Measurements from ENCODE around the gene EFL1.
"Not testable (repeated sequence)": the region's sequence is repeated elsewhere in the genome, so short reads cannot be mapped to it uniquely, and the experiment has no call there.

Gene EFL1

GRCh38 chr15:82262422-82263026 lies at the start of gene EFL1, which contains the start of gene SAXO2:
TSS of gene EFL1 (minus strand) at chr15:82262734. CDS start at chr15:82261778, 956 bp downstream.
TSS of gene SAXO2 (plus strand) at chr15:82262818. CDS start at chr15:82262880, 62 bp downstream.
- DNase-seq, result peak; percentile 91

GRCh38 chr15:82311321-82311720 lies 48.8 kb upstream of the EFL1 start:
- not testable (repeated sequence) for DNase-seq

GRCh38 chr15:82309802-82310201 lies 47.3 kb upstream of the EFL1 start:
- DNase-seq, result no peak

GRCh38 chr15:82307714-82308081 lies 45.2 kb upstream of the EFL1 start:
- DNase-seq, result no peak

- no peak for DNase-seq
These were observed 44.5 kb upstream of the EFL1 start for GRCh38 chr15:82306791-82307713.

GRCh38 chr15:82305621-82306048 lies 43.1 kb upstream of the EFL1 start:
- no peak for DNase-seq

- DNase-seq, result no peak
These were observed 42.2 kb upstream of the EFL1 start for GRCh38 chr15:82304778-82305090.

- DNase-seq, result no peak
These were observed 41.6 kb upstream of the EFL1 start for GRCh38 chr15:82303956-82304777.

- no peak for DNase-seq
These were observed 38.9 kb upstream of the EFL1 start for GRCh38 chr15:82301296-82302016.

GRCh38 chr15:82300883-82301282 lies 38.3 kb upstream of the EFL1 start:
- no peak for DNase-seq

- not testable (repeated sequence) for DNase-seq
These were observed 37.8 kb upstream of the EFL1 start for GRCh38 chr15:82300326-82300725.

- DNase-seq, result not testable (repeated sequence)
These were observed 37.0 kb upstream of the EFL1 start for GRCh38 chr15:82299511-82299914.

- DNase-seq, result peak; percentile 43
These were observed 36.0 kb upstream of the EFL1 start for GRCh38 chr15:82298520-82298919.

GRCh38 chr15:82298032-82298431 lies 35.5 kb upstream of the EFL1 start:
- no peak for DNase-seq

GRCh38 chr15:82297546-82297945 lies 35.0 kb upstream of the EFL1 start:
- DNase-seq, result no peak

- no peak for DNase-seq
These were observed 31.6 kb upstream of the EFL1 start for GRCh38 chr15:82294061-82294690.

- no peak for DNase-seq
These were observed 29.7 kb upstream of the EFL1 start for GRCh38 chr15:82292271-82292670.

- DNase-seq, result not testable (repeated sequence)
These were observed 25.7 kb upstream of the EFL1 start for GRCh38 chr15:82288202-82288601.

GRCh38 chr15:82286475-82286874 lies 23.9 kb upstream of the EFL1 start:
- DNase-seq, result peak; percentile 73

- DNase-seq, result not testable (repeated sequence)
These were observed 21.8 kb upstream of the EFL1 start for GRCh38 chr15:82284381-82284780.

- not testable (repeated sequence) for DNase-seq
These were observed 19.9 kb upstream of the EFL1 start for GRCh38 chr15:82282386-82282785.

GRCh38 chr15:82281276-82281675 lies 18.7 kb upstream of the EFL1 start:
- DNase-seq, result not testable (repeated sequence)
